Measurements from ENCODE around the gene HELZ2. TPM values are rescaled to one million over a fixed set of nuclear protein-coding genes. Genes with fewer than 3 reads are reported as not detected.

Gene HELZ2
- total RNA-seq, 4 donors from 2014 or later = 16.3 to 33.7 (median 24.7) TPM

GRCh38 chr20:63566395-63567135 lies 7.5 kb downstream of the HELZ2 start:
- no peak overlapping the region for H3K27ac ChIP-seq
- DNase-seq (ENCODE audit: low spot score in 2 of 2) = no peak
- no peaks in the 10 kb centered on the region for H3K27me3 ChIP-seq
- peaks cover 3 to 88% (median 6%) of the 10 kb centered on the region in 3 donors for H3K36me3 ChIP-seq
- H3K4me1 ChIP-seq = no peaks in the 10 kb centered on the region
- no peaks in the 10 kb centered on the region for H3K9me3 ChIP-seq
- TF ChIP-seq POLR2A (IDR thresholded peaks at IDR 0.05) (no peak), CTCF (IDR thresholded peaks at IDR 0.05) (no peak), EP300 (IDR thresholded peaks at IDR 0.05) (no peak)
- WGBS, 2 donors = 90 to 92% methylated on average over 31 to 35 of the region's 46 CpGs
- no peak overlapping the region for H3K4me3 ChIP-seq

GRCh38 chr20:63565699-63566335 lies 8.2 kb downstream of the HELZ2 start:
- no peak overlapping the region for H3K4me3 ChIP-seq
- H3K9me3 ChIP-seq = no peaks in the 10 kb centered on the region
- no peaks in the 10 kb centered on the region for H3K27me3 ChIP-seq
- no peaks in the 10 kb centered on the region for H3K4me1 ChIP-seq
- 91 to 93% methylated on average over 35 to 42 of the region's 43 CpGs for WGBS, 2 donors
- H3K36me3 ChIP-seq = peaks cover 3 to 95% (median 6%) of the 10 kb centered on the region in 3 donors
- TF ChIP-seq CTCF (IDR thresholded peaks at IDR 0.05) (no peak), POLR2A (IDR thresholded peaks at IDR 0.05) (no peak), EP300 (IDR thresholded peaks at IDR 0.05) (no peak)
- H3K27ac ChIP-seq = no peak overlapping the region
- no peak for DNase-seq (ENCODE audit: low spot score in 2 of 2)

GRCh38 chr20:63565021-63565698 lies 8.9 kb downstream of the HELZ2 start:
- DNase-seq (ENCODE audit: low spot score in 2 of 2) = no peak
- WGBS, 2 donors = 90 to 93% methylated on average over 43 to 55 of the region's 61 CpGs
- no peaks in the 10 kb centered on the region for H3K27me3 ChIP-seq
- no peaks in the 10 kb centered on the region for H3K9me3 ChIP-seq
- H3K36me3 ChIP-seq = peaks cover 3 to 97% (median 6%) of the 10 kb centered on the region in 3 donors
- no peak overlapping the region for H3K27ac ChIP-seq
- H3K4me1 ChIP-seq = no peaks in the 10 kb centered on the region
- TF ChIP-seq EP300 (IDR thresholded peaks at IDR 0.05) (no peak), POLR2A (IDR thresholded peaks at IDR 0.05) (no peak), CTCF (IDR thresholded peaks at IDR 0.05) (no peak)
- H3K4me3 ChIP-seq = no peak overlapping the region

GRCh38 chr20:63564036-63564810 lies 9.8 kb downstream of the HELZ2 start:
- Histone ChIP-seq H3K4me1 (no peaks in the 10 kb centered on the region), H3K36me3 (peaks cover 6 to 97% (median 7%) of the 10 kb centered on the region in 3 donors), H3K27ac (no peak overlapping the region), H3K4me3 (no peak overlapping the region), H3K27me3 (no peaks in the 10 kb centered on the region), H3K9me3 (no peaks in the 10 kb centered on the region)
- TF ChIP-seq CTCF (IDR thresholded peaks at IDR 0.05) (no peak), POLR2A (IDR thresholded peaks at IDR 0.05) (no peak), EP300 (IDR thresholded peaks at IDR 0.05) (no peak)
- 94 to 95% methylated on average over 26 to 53 of the region's 62 CpGs for WGBS, 2 donors
- no peak for DNase-seq (ENCODE audit: low spot score in 2 of 2)
